ENCODE measurements around the gene TMEM125.

DNA sequence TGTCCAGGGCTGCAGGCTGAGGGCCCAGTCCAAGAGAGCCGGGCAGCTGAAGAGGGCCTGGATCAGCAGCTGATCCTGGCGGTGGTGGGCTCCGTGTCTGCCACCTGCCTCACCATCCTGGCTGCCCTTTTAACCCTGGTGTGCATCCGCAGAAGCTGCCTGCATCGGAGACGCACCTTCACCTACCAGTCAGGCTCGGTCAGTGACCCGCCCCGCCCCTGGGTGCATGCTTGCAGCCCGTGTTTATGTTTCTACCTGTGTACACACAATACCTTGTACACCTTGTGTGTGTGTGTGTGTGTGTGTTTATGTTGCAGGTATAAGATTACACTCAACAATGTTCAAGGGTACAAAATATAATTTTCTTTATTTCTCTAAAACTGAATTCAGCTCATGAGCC is 44.0 kb downstream of the TMEM125 start:
- no peak for TF ChIP-seq POLR2A (IDR thresholded peaks at IDR 0.05)
- TF ChIP-seq, protein P1, sequence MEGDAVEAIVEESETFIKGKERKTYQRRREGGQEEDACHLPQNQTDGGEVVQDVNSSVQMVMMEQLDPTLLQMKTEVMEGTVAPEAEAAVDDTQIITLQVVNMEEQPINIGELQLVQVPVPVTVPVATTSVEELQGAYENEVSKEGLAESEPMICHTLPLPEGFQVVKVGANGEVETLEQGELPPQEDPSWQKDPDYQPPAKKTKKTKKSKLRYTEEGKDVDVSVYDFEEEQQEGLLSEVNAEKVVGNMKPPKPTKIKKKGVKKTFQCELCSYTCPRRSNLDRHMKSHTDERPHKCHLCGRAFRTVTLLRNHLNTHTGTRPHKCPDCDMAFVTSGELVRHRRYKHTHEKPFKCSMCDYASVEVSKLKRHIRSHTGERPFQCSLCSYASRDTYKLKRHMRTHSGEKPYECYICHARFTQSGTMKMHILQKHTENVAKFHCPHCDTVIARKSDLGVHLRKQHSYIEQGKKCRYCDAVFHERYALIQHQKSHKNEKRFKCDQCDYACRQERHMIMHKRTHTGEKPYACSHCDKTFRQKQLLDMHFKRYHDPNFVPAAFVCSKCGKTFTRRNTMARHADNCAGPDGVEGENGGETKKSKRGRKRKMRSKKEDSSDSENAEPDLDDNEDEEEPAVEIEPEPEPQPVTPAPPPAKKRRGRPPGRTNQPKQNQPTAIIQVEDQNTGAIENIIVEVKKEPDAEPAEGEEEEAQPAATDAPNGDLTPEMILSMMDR (IDR thresholded peaks at IDR 0.05), result no peak
- TF ChIP-seq EP300 (IDR thresholded peaks at IDR 0.05), result no peak

Data from tibial nerve (tissue), 4 donors.